Karpas-422 (cell line): ENCODE results near the gene OR6C76. TPM values are rescaled to one million over a fixed set of nuclear protein-coding genes. Genes with fewer than 3 reads are reported as not detected.
"Not testable (repeated sequence)": the region's sequence is repeated elsewhere in the genome, so short reads cannot be mapped to it uniquely, and the experiment has no call there.

Source experiments
- DNase-seq: peaks from one replicate; pipeline ENCODE4 v3.0.0-alpha.2; 2015
- H2AFZ ChIP-seq: fragments of 200-600 bp; sonication (generic); 2 replicates; pipeline ENCODE4 v1.6.1; 2014; ENCODE audit warnings: antibody characterized with exemption, low read length, mixed read lengths
- H3K27ac ChIP-seq: fragments of 200-600 bp; sonication (generic); 2 replicates; pipeline ENCODE4 v1.5.1; 2014; ENCODE audit warnings: mild to moderate bottlenecking, low read length, moderate library complexity
- H3K27me3 ChIP-seq: fragments of 200-600 bp; sonication (generic); 2 replicates; pipeline ENCODE4 v1.6.1; 2014; ENCODE audit warnings: low read length, mixed read lengths
- H3K36me3 ChIP-seq: fragments of 200-600 bp; sonication (generic); 2 replicates; pipeline ENCODE4 v1.6.1; 2014; ENCODE audit warnings: low read length, mixed read lengths; ENCODE audit not compliant: insufficient read depth
- H3K4me1 ChIP-seq: fragments of 200-600 bp; sonication (generic); 2 replicates; pipeline ENCODE4 v1.6.1; 2014; ENCODE audit warnings: mild to moderate bottlenecking, low read length, mixed read lengths
- H3K4me2 ChIP-seq: fragments of 200-600 bp; sonication (generic); 2 replicates; pipeline ENCODE4 v1.6.1; 2014; ENCODE audit warnings: low read length, low read depth, mild to moderate bottlenecking; ENCODE audit not compliant: poor library complexity, severe bottlenecking
- H3K4me3 ChIP-seq: fragments of 200-600 bp; sonication (generic); 2 replicates; pipeline ENCODE4 v1.5.1; 2014; ENCODE audit warnings: mild to moderate bottlenecking, antibody characterized with exemption, low read length, mixed read lengths
- H3K79me2 ChIP-seq: fragments of 200-600 bp; sonication (generic); 2 replicates; pipeline ENCODE4 v1.6.1; 2014; ENCODE audit warnings: mild to moderate bottlenecking, low read length, mixed read lengths
- H3K9ac ChIP-seq: fragments of 200-600 bp; sonication (generic); 2 replicates; pipeline ENCODE4 v1.6.0; 2014; ENCODE audit warnings: low read length
- H3K9me2 ChIP-seq: fragments of 200-600 bp; sonication (generic), shearing (Covaris generic); replicated peaks from 2 replicates; pipeline ENCODE4 v1.6.0; 2014; ENCODE audit warnings: mild to moderate bottlenecking, low read length, moderate library complexity; ENCODE audit not compliant: insufficient read depth
- H3K9me3 ChIP-seq: fragments of 300-700, 200-600 bp; sonication (generic); 2 replicates; pipeline ENCODE4 v1.6.1; 2014; ENCODE audit warnings: low read length, mixed read lengths
- H4K20me1 ChIP-seq: fragments of 200-600 bp; sonication (generic); 2 replicates; pipeline ENCODE4 v1.6.1; 2014; ENCODE audit warnings: mild to moderate bottlenecking, antibody characterized with exemption, low read length, low read depth; ENCODE audit not compliant: insufficient read depth
- total RNA-seq: library from RNA; depleted of rRNA; stranded (reverse); fragments of >200 nt; shearing (Covaris generic); gene quantifications from 2 replicates; pipeline ENCODE4 v1.2.3, GENCODE V29; 2014; ENCODE audit warnings: low replicate concordance; rRNA removed

Gene OR6C76
- total RNA-seq: not detected in 2 replicates

GRCh38 chr12:55425954-55426353 lies at the start of gene OR6C76:
Gene OR6C76, plus strand, starts transcription at chr12:55426254. Its CDS starts 0 bp downstream, at chr12:55426254.
- no peaks in the 10 kb centered on the region for H4K20me1 ChIP-seq

GRCh38 chr12:55385891-55386290 lies 40.2 kb upstream of the OR6C76 start:
- H4K20me1 ChIP-seq: no peaks in the 10 kb centered on the region
- H3K36me3 ChIP-seq: no peaks in the 10 kb centered on the region
- no peaks in the 10 kb centered on the region for H3K79me2 ChIP-seq
- no peak overlapping the region for H2AFZ ChIP-seq
- no peaks in the 10 kb centered on the region for H3K27me3 ChIP-seq
- no peak overlapping the region for H3K4me3 ChIP-seq
- no peak overlapping the region for H3K4me2 ChIP-seq
- no peaks in the 10 kb centered on the region for H3K9me2 ChIP-seq
- no peaks in the 10 kb centered on the region for H3K9me3 ChIP-seq
- no peak for DNase-seq
- no peaks in the 10 kb centered on the region for H3K4me1 ChIP-seq
- no peak overlapping the region for H3K9ac ChIP-seq
- H3K27ac ChIP-seq: no peak overlapping the region

More at GRCh38 chr12:55425954-55426353, at the start of gene OR6C76:
- no peak for DNase-seq
- Histone ChIP-seq H3K4me2 (no peak within 1 kb of the TSS), H3K9me3 (no peaks in the 10 kb centered on the region), H3K36me3 (no peaks in the 10 kb centered on the region), H3K79me2 (no peaks in the 10 kb centered on the region), H3K4me3 (no peak within 1 kb of the TSS), H3K4me1 (no peaks in the 10 kb centered on the region), H3K27ac (no peak within 1 kb of the TSS), H2AFZ (no peak within 1 kb of the TSS), H3K9me2 (no peaks in the 10 kb centered on the region), H3K9ac (no peak within 1 kb of the TSS), H3K27me3 (no peaks in the 10 kb centered on the region)

GRCh38 chr12:55392032-55392795 lies 33.8 kb upstream of the OR6C76 start:
- Histone ChIP-seq H3K4me1 (no peaks in the 10 kb centered on the region), H2AFZ (no peak overlapping the region), H3K9me3 (no peaks in the 10 kb centered on the region), H3K4me2 (no peak overlapping the region), H3K9me2 (no peaks in the 10 kb centered on the region), H3K4me3 (no peak overlapping the region), H4K20me1 (no peaks in the 10 kb centered on the region), H3K79me2 (no peaks in the 10 kb centered on the region), H3K27ac (no peak overlapping the region), H3K36me3 (no peaks in the 10 kb centered on the region), H3K27me3 (no peaks in the 10 kb centered on the region), H3K9ac (no peak overlapping the region)
- no peak for DNase-seq

GRCh38 chr12:55396326-55396725 lies 29.7 kb upstream of the OR6C76 start:
- Histone ChIP-seq H3K36me3 (no peaks in the 10 kb centered on the region), H3K27ac (no peak overlapping the region), H3K9ac (no peak overlapping the region), H3K4me2 (no peak overlapping the region), H4K20me1 (no peaks in the 10 kb centered on the region), H3K4me1 (no peaks in the 10 kb centered on the region), H2AFZ (no peak overlapping the region), H3K4me3 (no peak overlapping the region), H3K27me3 (no peaks in the 10 kb centered on the region), H3K79me2 (no peaks in the 10 kb centered on the region), H3K9me2 (no peaks in the 10 kb centered on the region), H3K9me3 (no peaks in the 10 kb centered on the region)
- DNase-seq: no peak

GRCh38 chr12:55400229-55400628 lies 25.8 kb upstream of the OR6C76 start, which contains the start of gene OR6C65:
Gene OR6C65, plus strand, starts transcription at chr12:55400529. Its CDS starts 0 bp downstream, at chr12:55400529.
- Histone ChIP-seq H2AFZ (no peak within 1 kb of the TSS), H3K79me2 (no peaks in the 10 kb centered on the region), H3K27ac (no peak within 1 kb of the TSS), H3K9me2 (no peaks in the 10 kb centered on the region), H3K9me3 (no peaks in the 10 kb centered on the region), H3K4me3 (no peak within 1 kb of the TSS), H3K9ac (no peak within 1 kb of the TSS), H3K27me3 (no peaks in the 10 kb centered on the region), H3K4me2 (no peak within 1 kb of the TSS), H3K36me3 (no peaks in the 10 kb centered on the region), H3K4me1 (no peaks in the 10 kb centered on the region), H4K20me1 (no peaks in the 10 kb centered on the region)
- no peak for DNase-seq

GRCh38 chr12:55407866-55408265 lies 18.2 kb upstream of the OR6C76 start:
- Histone ChIP-seq H4K20me1 (no peaks in the 10 kb centered on the region), H3K36me3 (no peaks in the 10 kb centered on the region), H3K79me2 (no peaks in the 10 kb centered on the region), H3K9me3 (no peaks in the 10 kb centered on the region), H3K27ac (no peak overlapping the region), H3K4me3 (no peak overlapping the region), H3K9me2 (no peaks in the 10 kb centered on the region), H3K4me2 (no peak overlapping the region), H3K4me1 (no peaks in the 10 kb centered on the region), H3K27me3 (no peaks in the 10 kb centered on the region), H3K9ac (no peak overlapping the region), H2AFZ (no peak overlapping the region)
- DNase-seq: no peak

- not testable (repeated sequence) for DNase-seq, H2AFZ ChIP-seq, H3K9me2 ChIP-seq, H4K20me1 ChIP-seq, H3K4me3 ChIP-seq, H3K27ac ChIP-seq, H3K36me3 ChIP-seq, H3K4me2 ChIP-seq, H3K27me3 ChIP-seq, H3K4me1 ChIP-seq, H3K9ac ChIP-seq, H3K9me3 ChIP-seq, H3K79me2 ChIP-seq
Observed at GRCh38 chr12:55409133-55409532, 16.9 kb upstream of the OR6C76 start.

GRCh38 chr12:55412138-55412537 lies 13.9 kb upstream of the OR6C76 start:
- H3K4me1 ChIP-seq, H3K27me3 ChIP-seq, H3K36me3 ChIP-seq, H3K4me2 ChIP-seq, H3K79me2 ChIP-seq, H2AFZ ChIP-seq, H3K27ac ChIP-seq, H4K20me1 ChIP-seq, H3K4me3 ChIP-seq, H3K9me3 ChIP-seq, H3K9ac ChIP-seq, H3K9me2 ChIP-seq, DNase-seq: not testable (repeated sequence)
